Spleen (tissue), 11 donors: ENCODE data around the gene EPHA3. TPM values are rescaled to one million over a fixed set of nuclear protein-coding genes. Genes with fewer than 3 reads are reported as not detected.

Experiments used
- DNase-seq: peaks from one replicate; pipeline ENCODE4 v3.0.0-alpha.2; 2020
- H3K27ac ChIP-seq, 8 donors: fragments of 200-600 bp; sonication (generic) in 7 of 8; 1 replicate in 4 of 8; 2 replicates in 4 of 8; pipeline versions ENCODE4 v1.5.0 to v1.8.0; 2016 to 2021; ENCODE audit warnings: inconsistent platforms in 4 of 8, mild to moderate bottlenecking in 4 of 8, moderate library complexity in 1 of 8
- H3K27me3 ChIP-seq, 7 donors: fragments of 200-600 bp; sonication (generic) in 6 of 7; replicated peaks in 1 of 7; 1 replicate in 4 of 7; 2 replicates in 3 of 7; pipeline versions ENCODE4 v1.5.0 to v1.8.0; 2016 to 2021; ENCODE audit warnings: inconsistent platforms in 3 of 7, mild to moderate bottlenecking in 1 of 7
- H3K36me3 ChIP-seq, 6 donors: fragments of 200-600 bp; sonication (generic) in 5 of 6; 1 replicate in 4 of 6; 2 replicates in 2 of 6; pipeline versions ENCODE4 v1.5.0 to v1.8.0; 2016 to 2021; ENCODE audit warnings: inconsistent platforms in 2 of 6
- H3K4me1 ChIP-seq, 6 donors: fragments of 200-600 bp; sonication (generic) in 5 of 6; 1 replicate in 3 of 6; 2 replicates in 3 of 6; pipeline versions ENCODE4 v1.5.0 to v1.8.0; 2016 to 2021; ENCODE audit warnings: inconsistent platforms in 3 of 6
- H3K4me3 ChIP-seq, 8 donors: fragments of 200-600 bp; sonication (generic) in 7 of 8; 1 replicate in 4 of 8; 2 replicates in 4 of 8; pipeline versions ENCODE4 v1.5.0 to v1.8.0; 2016 to 2021; ENCODE audit warnings: inconsistent platforms in 4 of 8, mild to moderate bottlenecking in 4 of 8, moderate library complexity in 2 of 8
- H3K9me3 ChIP-seq, 8 donors: fragments of 200-600 bp; sonication (generic) in 7 of 8; 1 replicate in 4 of 8; 2 replicates in 4 of 8; pipeline versions ENCODE4 v1.5.0 to v1.8.0; 2016 to 2021; ENCODE audit warnings: inconsistent platforms in 4 of 8
- CTCF ChIP-seq, 11 experiments: fragments of 200-600 bp in 7 of 11; fragments of 450-650 bp in 4 of 11; sonication (generic) in 4 of 11; IDR thresholded peaks in 8 of 11; conservative IDR thresholded peaks in 3 of 11; 1 replicate in 7 of 11; 2 replicates in 4 of 11; pipeline versions ENCODE4 v1.4.0 to v1.8.0; 2016 to 2021; ENCODE audit warnings: antibody characterized with exemption in 11 of 11, inconsistent platforms in 4 of 11, mild to moderate bottlenecking in 1 of 11
- POLR2A ChIP-seq, 3 donors: fragments of 450-650 bp; IDR thresholded peaks; one replicate each; pipeline ENCODE4 v1.5.1; 2017; ENCODE audit warnings: antibody characterized with exemption in 3 of 3, mild to moderate bottlenecking in 1 of 3
- POLR2AphosphoS5 ChIP-seq, 3 donors: sonication (generic); formaldehyde crosslinking; IDR thresholded peaks; one replicate each; pipeline ENCODE4 v1.5.1; 2017; ENCODE audit warnings: antibody characterized with exemption in 3 of 3
- WGBS, 5 donors: extraction: QIAGEN DNeasy Blood & Tissue Kit in 3 of 5; methylation state at CpG; one replicate each; pipeline versions ENCODE4 v1.1.5 to v1.1.7; 2013 to 2018; 5-methylcytosine and 5-hydroxymethylcytosine counted together
- intact Hi-C: fragments of 100-400 bp; cut with DNase I; formaldehyde crosslinking; loops from one replicate; pipeline ENCODE4 v1.15.0; 2023; ENCODE audit warnings: low total_unique reads
- polyA plus RNA-seq, 3 donors: library from polyadenylated mRNA; stranded (reverse); fragments of 200-250 nt; gene quantifications; one replicate each; pipeline ENCODE4 v1.2.1, GENCODE V29; 2013
- total RNA-seq, 7 donors: library from RNA; depleted of rRNA in 3 of 7; stranded (reverse); fragments of >200 nt in 3 of 7; fragmentation: NEBNext Ultra II Directional in 4 of 7; extraction: Animal tissue kit (Norgen Biotek cat#: 25700) in 4 of 7; gene quantifications; one replicate each; pipeline versions ENCODE4 v1.1.0 to v1.2.1, GENCODE V29; 2016 to 2021
- donor health status: healthy with polysubstance abuse.
- donor health status: DM: no; HTN: no; CAD: no; lungs with moderate emphysema.
- donor health status: DM: no; HTN: no; CAD: no.
- donor health status: Bipolar disorder and iron deficiency.
- donor health status: healthy.
- donor health status: DM: no; HTN: no; CAD: no.
- donor health status: DM: yes; HTN: yes; CAD: no.

Gene EPHA3
- total and polyA plus RNA-seq, 10 donors: 0.07 to 1.2 (median 0.76) TPM

GRCh38 chr3:89440386-89440785, 333.0 kb downstream of the EPHA3 start:
- no peak overlapping the region for H3K27ac ChIP-seq
- DNase-seq: no peak
- intact Hi-C loops: no loop called here
- no peak overlapping the region for H3K4me3 ChIP-seq
- peaks cover 0 to 4% (median 0%) of the 10 kb centered on the region in 8 donors for H3K9me3 ChIP-seq
- H3K36me3 ChIP-seq: no peaks in the 10 kb centered on the region
- TF ChIP-seq CTCF (IDR thresholded peaks at IDR 0.05 in 8 of 11, conservative IDR thresholded peaks at IDR 0.05 in 3 of 11): no peak
- TF ChIP-seq POLR2A (IDR thresholded peaks at IDR 0.05): no peak
- TF ChIP-seq POLR2AphosphoS5 (IDR thresholded peaks at IDR 0.05): no peak
- H3K4me1 ChIP-seq: no peaks in the 10 kb centered on the region
- WGBS, 5 donors: 81 to 93% (median 91%) methylated on average over 4 of the region's 4 CpGs
- no peaks in the 10 kb centered on the region for H3K27me3 ChIP-seq

GRCh38 chr3:89441141-89441540, 333.7 kb downstream of the EPHA3 start:
- Histone ChIP-seq H3K4me1 (no peaks in the 10 kb centered on the region), H3K27ac (no peak overlapping the region), H3K9me3 (peaks cover 0 to 4% (median 0%) of the 10 kb centered on the region in 8 donors), H3K4me3 (no peak overlapping the region), H3K27me3 (no peaks in the 10 kb centered on the region), H3K36me3 (no peaks in the 10 kb centered on the region)
- DNase-seq: no peak
- intact Hi-C loops: no loop called here
- TF ChIP-seq POLR2AphosphoS5 (IDR thresholded peaks at IDR 0.05): no peak
- no peak for TF ChIP-seq POLR2A (IDR thresholded peaks at IDR 0.05)
- TF ChIP-seq CTCF (IDR thresholded peaks at IDR 0.05 in 8 of 11, conservative IDR thresholded peaks at IDR 0.05 in 3 of 11): no peak

- 74 to 94% (median 83%) methylated on average over 1 of the region's 1 CpG for WGBS, 5 donors
- no peaks in the 10 kb centered on the region for H3K36me3 ChIP-seq
- H3K4me1 ChIP-seq: no peaks in the 10 kb centered on the region
- H3K4me3 ChIP-seq: no peak overlapping the region
- no peaks in the 10 kb centered on the region for H3K27me3 ChIP-seq
- no peak for DNase-seq
- H3K27ac ChIP-seq: no peak overlapping the region
- intact Hi-C loops: no loop called here
- TF ChIP-seq CTCF (IDR thresholded peaks at IDR 0.05 in 8 of 11, conservative IDR thresholded peaks at IDR 0.05 in 3 of 11): no peak
- TF ChIP-seq POLR2AphosphoS5 (IDR thresholded peaks at IDR 0.05): no peak
- no peak for TF ChIP-seq POLR2A (IDR thresholded peaks at IDR 0.05)
- peaks cover 0 to 4% (median 0%) of the 10 kb centered on the region in 8 donors for H3K9me3 ChIP-seq
Measured at GRCh38 chr3:89446593-89446992, 339.2 kb downstream of the EPHA3 start.

- no peak overlapping the region for H3K27ac ChIP-seq
- H3K36me3 ChIP-seq: no peaks in the 10 kb centered on the region
- H3K9me3 ChIP-seq: peaks cover 0 to 4% (median 0%) of the 10 kb centered on the region in 8 donors
- TF ChIP-seq POLR2AphosphoS5 (IDR thresholded peaks at IDR 0.05) (no peak), POLR2A (IDR thresholded peaks at IDR 0.05) (no peak), CTCF (IDR thresholded peaks at IDR 0.05 in 8 of 11, conservative IDR thresholded peaks at IDR 0.05 in 3 of 11) (no peak)
- H3K4me1 ChIP-seq: no peaks in the 10 kb centered on the region
- no peaks in the 10 kb centered on the region for H3K27me3 ChIP-seq
- intact Hi-C loops: no loop called here
- 39 to 100% (median 89%) methylated on average over 1 of the region's 1 CpG for WGBS, 5 donors
- H3K4me3 ChIP-seq: no peak overlapping the region
- DNase-seq: no peak
Measured at GRCh38 chr3:89447243-89447642, 339.8 kb downstream of the EPHA3 start.
